RWPE1 (cell line): ENCODE measurements around the gene GAD1.

Source experiments
- CTCF ChIA-PET: fragments of 350-600 bp; sonication (Branson Sonifier 250); formaldehyde crosslinking; extraction: SDS; loops from one replicate; lab custom pipeline; 2021; lab: Yijun Ruan, JAX
- POLR2A ChIA-PET: fragments of 400-600 bp; formaldehyde crosslinking; extraction: SDS; loops from one replicate; lab custom pipeline; 2020; ENCODE audit warnings: antibody characterized with exemption; ENCODE audit not compliant: low non-redundant PET; lab: Yijun Ruan, JAX
- DNase-seq: peaks from one replicate; pipeline ENCODE4 v3.0.0; 2012; ENCODE audit warnings: low spot score
- H3K27ac ChIP-seq: fragments of 450-650 bp; 2 replicates; pipeline ENCODE4 v1.5.1; 2017
- TF ChIP-seq, protein P1 (sequence below): fragments of 450-650 bp; conservative IDR thresholded peaks from 2 replicates; pipeline ENCODE4 v1.5.1; 2017; ENCODE audit warnings: low read depth, mild to moderate bottlenecking

GAD1 gene

DNA sequence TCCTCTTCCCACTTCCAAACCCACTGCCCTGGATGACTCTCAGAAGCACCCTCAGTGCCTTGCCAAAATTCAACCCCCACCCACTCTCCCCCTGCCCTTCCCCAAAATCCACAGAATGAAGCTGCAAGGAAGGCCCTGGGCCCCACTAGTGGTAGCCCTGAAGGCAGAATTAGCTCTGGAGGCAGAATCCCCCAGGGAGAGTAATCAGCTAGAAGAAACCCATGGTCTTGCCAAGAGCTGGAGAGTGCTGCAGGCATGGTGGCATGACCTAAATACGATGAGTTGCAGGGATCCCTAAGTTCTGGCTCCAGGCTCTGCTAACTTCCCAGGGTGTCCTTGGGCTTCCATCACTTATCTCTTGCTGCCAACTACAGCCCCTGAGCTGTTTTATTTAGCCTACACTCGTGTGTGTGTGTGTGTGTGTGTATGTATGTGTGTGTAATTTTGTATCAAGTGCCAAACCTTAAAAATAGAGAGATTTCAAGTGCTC is 7.9 kb downstream of the GAD1 start:
- ChIA-PET POLR2A (no interaction called here), CTCF (interaction anchor here (1.5 kb wide), 1 partner anchor 9 kb away, joined by 9 read pairs; no protein-coding TSS in a partner anchor)
- no peak overlapping the region for H3K27ac ChIP-seq
- no peak for DNase-seq
- TF ChIP-seq, protein P1, sequence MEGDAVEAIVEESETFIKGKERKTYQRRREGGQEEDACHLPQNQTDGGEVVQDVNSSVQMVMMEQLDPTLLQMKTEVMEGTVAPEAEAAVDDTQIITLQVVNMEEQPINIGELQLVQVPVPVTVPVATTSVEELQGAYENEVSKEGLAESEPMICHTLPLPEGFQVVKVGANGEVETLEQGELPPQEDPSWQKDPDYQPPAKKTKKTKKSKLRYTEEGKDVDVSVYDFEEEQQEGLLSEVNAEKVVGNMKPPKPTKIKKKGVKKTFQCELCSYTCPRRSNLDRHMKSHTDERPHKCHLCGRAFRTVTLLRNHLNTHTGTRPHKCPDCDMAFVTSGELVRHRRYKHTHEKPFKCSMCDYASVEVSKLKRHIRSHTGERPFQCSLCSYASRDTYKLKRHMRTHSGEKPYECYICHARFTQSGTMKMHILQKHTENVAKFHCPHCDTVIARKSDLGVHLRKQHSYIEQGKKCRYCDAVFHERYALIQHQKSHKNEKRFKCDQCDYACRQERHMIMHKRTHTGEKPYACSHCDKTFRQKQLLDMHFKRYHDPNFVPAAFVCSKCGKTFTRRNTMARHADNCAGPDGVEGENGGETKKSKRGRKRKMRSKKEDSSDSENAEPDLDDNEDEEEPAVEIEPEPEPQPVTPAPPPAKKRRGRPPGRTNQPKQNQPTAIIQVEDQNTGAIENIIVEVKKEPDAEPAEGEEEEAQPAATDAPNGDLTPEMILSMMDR: no peak

DNA sequence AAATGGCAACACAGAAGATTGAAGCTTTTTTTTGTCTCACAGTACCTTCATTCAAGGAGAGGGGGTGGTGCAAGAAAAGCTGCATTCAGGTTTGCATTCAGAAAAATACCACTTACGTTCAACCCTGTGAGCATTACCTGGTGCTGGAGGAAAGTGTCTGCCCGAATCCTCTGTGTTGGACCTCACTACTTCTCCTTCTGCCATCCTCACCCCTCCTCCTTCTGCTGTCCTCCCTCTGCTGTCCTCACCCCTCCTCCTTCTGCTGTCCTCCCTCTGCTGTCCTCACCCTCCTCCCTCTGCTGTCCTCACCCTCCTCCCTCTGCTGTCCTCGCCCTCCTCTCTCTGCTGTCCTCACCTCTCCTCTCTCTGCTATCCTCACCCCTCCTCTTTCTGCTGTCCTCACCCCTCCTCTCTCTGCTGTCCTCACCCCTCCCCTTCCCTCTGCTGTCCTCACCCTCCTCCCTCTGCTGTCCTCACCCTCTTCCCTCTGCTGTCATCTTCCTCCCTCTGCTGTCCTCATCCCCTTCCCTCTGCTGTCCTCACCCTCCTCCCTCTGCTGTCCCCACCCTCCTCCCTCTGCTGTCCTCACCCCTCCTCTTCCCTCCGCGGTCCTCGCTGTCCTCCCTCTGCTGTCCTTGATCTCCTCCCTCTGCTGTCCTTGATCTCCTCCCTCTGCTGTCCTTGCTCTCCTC is 11.3 kb downstream of the GAD1 start:
- ChIA-PET POLR2A (no interaction called here), CTCF (no interaction called here)
- DNase-seq: no peak
- TF ChIP-seq, protein P1: no peak
- no peak overlapping the region for H3K27ac ChIP-seq

DNA sequence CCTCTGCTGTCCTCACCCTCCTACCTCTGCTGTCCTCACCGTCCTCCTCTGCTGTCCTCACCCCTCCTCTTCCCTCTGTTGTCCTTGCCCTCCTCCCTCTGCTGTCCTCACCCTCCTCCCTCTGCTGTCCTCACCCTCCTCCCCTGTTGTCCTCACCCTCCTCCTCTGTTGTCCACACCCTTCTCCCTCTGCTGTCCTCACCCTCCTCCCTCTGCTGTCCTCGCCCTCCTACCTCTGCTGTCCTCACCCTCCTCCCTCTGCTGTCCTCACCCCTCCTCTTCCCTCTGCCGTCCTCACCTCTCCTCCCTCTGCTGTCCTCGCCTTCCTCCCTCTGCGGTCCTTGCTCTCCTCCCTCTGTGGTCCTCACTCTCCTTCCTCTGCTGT is 11.8 kb downstream of the GAD1 start:
- ChIA-PET CTCF (no interaction called here), POLR2A (no interaction called here)
- H3K27ac ChIP-seq: no peak overlapping the region
- DNase-seq: no peak
- TF ChIP-seq, protein P1: no peak

DNA sequence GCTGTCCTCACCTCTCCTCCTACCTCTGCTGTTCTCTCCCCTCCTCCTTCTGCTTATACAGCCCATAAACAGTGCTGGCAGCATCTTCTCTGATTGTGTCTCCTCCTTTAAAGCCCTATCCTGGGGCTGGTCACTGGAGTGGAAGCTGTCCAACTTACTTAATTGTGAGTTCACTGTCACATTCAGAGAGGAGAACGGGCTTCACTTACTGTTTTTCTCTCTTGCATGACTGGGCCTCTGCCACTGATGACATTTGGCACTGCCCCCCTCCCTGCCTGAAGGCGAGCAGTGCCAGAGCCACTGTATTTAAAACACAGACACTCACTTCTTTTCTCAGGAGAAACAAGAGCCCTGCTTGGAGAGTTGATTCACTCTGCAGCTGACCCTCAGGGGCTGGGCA is 12.3 kb downstream of the GAD1 start:
- ChIA-PET POLR2A (no interaction called here), CTCF (no interaction called here)
- DNase-seq: no peak
- TF ChIP-seq, protein P1: no peak
- H3K27ac ChIP-seq: no peak overlapping the region

DNA sequence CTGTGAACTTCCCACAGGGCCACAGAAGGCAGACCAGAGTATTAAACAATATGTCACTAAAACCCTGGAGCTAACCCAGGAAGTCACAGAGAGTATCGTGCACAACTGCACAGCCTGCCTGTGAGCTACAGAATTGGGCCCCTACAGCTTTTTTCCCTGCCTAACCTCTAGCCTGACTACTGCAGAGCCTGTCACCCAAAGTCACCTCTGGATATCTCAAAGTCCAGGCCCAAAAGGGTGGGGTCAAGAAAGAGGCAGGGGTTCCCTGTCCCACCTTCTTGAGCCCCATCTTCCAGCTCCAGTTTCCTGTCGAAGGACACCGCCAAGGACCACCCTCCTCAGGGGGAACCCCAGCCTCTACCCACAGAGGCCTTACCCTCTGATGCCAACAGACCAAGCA is 13.5 kb downstream of the GAD1 start:
- H3K27ac ChIP-seq: no peak overlapping the region
- POLR2A ChIA-PET: interaction anchor here (0.9 kb wide), 1 partner anchor 14 kb away, joined by 3 read pairs; no protein-coding TSS in a partner anchor
- no peak for DNase-seq
- CTCF ChIA-PET: interaction anchor here (0.6 kb wide), 1 partner anchor 578 kb away, joined by 7 read pairs; no protein-coding TSS in a partner anchor
- TF ChIP-seq, protein P1: no peak

DNA sequence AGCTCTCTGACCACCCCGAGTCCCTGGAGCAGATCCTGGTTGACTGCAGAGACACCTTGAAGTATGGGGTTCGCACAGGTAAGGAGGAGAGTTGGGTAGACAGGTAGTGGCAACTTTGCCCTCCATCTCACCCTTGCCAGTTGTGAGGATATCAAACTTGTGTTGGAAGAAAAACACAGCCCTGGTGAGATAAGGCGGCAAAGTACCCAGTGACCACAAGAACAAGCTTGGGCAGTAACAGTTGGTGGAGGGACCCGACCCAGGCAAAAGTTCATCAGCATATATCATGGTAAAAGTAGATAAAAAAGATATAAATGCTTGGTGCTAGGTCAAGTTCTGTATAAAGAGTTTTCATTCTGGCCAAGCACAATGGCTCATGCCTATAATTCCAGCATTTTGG is 14.4 kb downstream of the GAD1 start:
- POLR2A ChIA-PET: no interaction called here
- CTCF ChIA-PET: interaction anchor here (0.6 kb wide), 1 partner anchor 14 kb away, joined by 4 read pairs; no protein-coding TSS in a partner anchor
- TF ChIP-seq, protein P1: no peak
- no peak overlapping the region for H3K27ac ChIP-seq
- DNase-seq: no peak
